Stomach (tissue), 4 donors: ENCODE data around the gene ST14.

Experiments
- POLR2AphosphoS5 ChIP-seq, 3 donors: sonication (generic); formaldehyde crosslinking; IDR thresholded peaks; one replicate each; pipeline ENCODE4 v1.6.1; 2016; ENCODE audit warnings: antibody characterized with exemption in 3 of 3
- TF ChIP-seq, protein P1 (sequence below), 7 experiments: fragments of 450-650 bp in 4 of 7; fragments of 200-600 bp in 3 of 7; sonication (generic) in 3 of 7; IDR thresholded peaks; one replicate each; pipeline ENCODE4 v1.5.1; 2016 to 2019; ENCODE audit warnings: antibody characterized with exemption in 7 of 7, control low read depth in 2 of 7, mild to moderate bottlenecking in 1 of 7

DNA sequence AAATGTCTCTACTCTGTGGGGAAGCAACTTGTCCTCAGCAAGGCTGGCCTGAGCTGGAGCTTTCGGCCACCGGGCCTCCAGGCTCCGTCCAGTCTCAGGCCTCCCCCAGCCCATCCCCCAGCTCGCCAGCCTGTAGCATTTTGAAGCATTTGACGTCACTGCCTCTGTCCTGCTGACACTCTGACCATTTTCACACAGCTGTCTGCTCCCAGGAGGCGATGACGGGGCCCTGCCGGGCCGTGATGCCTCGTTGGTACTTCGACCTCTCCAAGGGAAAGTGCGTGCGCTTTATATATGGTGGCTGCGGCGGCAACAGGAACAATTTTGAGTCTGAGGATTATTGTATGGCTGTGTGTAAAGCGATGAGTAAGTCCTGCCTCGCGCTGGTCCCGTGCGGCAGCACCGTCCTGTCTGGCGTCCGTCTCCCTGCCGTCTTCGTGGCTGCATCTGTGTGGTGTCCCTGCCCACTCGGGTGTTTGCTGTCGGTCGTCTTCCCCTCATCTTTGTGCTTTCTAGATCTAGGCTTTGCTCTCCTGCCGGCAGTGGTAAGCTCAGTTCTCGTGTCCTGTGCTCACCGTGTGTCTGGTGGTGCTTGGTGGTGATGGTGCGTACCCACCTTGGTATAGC lies 36.1 kb upstream of the ST14 start:
- TF ChIP-seq, protein P1, sequence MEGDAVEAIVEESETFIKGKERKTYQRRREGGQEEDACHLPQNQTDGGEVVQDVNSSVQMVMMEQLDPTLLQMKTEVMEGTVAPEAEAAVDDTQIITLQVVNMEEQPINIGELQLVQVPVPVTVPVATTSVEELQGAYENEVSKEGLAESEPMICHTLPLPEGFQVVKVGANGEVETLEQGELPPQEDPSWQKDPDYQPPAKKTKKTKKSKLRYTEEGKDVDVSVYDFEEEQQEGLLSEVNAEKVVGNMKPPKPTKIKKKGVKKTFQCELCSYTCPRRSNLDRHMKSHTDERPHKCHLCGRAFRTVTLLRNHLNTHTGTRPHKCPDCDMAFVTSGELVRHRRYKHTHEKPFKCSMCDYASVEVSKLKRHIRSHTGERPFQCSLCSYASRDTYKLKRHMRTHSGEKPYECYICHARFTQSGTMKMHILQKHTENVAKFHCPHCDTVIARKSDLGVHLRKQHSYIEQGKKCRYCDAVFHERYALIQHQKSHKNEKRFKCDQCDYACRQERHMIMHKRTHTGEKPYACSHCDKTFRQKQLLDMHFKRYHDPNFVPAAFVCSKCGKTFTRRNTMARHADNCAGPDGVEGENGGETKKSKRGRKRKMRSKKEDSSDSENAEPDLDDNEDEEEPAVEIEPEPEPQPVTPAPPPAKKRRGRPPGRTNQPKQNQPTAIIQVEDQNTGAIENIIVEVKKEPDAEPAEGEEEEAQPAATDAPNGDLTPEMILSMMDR (IDR thresholded peaks at IDR 0.05) = no peak
- no peak for TF ChIP-seq POLR2AphosphoS5 (IDR thresholded peaks at IDR 0.05)
